Measurements from ENCODE around the gene OSBPL10.

GRCh38 chr3:31977736-31978135 is 3.3 kb downstream of the OSBPL10 start:
- TF ChIP-seq, protein P1, sequence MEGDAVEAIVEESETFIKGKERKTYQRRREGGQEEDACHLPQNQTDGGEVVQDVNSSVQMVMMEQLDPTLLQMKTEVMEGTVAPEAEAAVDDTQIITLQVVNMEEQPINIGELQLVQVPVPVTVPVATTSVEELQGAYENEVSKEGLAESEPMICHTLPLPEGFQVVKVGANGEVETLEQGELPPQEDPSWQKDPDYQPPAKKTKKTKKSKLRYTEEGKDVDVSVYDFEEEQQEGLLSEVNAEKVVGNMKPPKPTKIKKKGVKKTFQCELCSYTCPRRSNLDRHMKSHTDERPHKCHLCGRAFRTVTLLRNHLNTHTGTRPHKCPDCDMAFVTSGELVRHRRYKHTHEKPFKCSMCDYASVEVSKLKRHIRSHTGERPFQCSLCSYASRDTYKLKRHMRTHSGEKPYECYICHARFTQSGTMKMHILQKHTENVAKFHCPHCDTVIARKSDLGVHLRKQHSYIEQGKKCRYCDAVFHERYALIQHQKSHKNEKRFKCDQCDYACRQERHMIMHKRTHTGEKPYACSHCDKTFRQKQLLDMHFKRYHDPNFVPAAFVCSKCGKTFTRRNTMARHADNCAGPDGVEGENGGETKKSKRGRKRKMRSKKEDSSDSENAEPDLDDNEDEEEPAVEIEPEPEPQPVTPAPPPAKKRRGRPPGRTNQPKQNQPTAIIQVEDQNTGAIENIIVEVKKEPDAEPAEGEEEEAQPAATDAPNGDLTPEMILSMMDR (conservative IDR thresholded peaks at IDR 0.05; ENCODE audit: low read depth, low read length), result no peak
- TF ChIP-seq EZH2 (IDR thresholded peaks at IDR 0.05; ENCODE audit: borderline replicate concordance, low read depth, low read length, poor library complexity, severe bottlenecking), result no peak
